Fibroblast of pulmonary artery (primary cell): ENCODE data around the gene GABRB2.
A peak's percentile ranks its signal among the peaks of the same experiment; 100 is the strongest.

Experiments
- DNase-seq: peaks from one replicate; pipeline ENCODE4 v3.0.0-alpha.2; 2010; ENCODE audit warnings: low read depth
- H3K4me3 ChIP-seq: replicated peaks from 2 replicates; pipeline ENCODE4 v1.5.1; 2011; ENCODE audit warnings: low read depth, mild to moderate bottlenecking, control low read depth, low read length, moderate library complexity
- TF ChIP-seq, protein P1 (sequence below): IDR thresholded peaks from 2 replicates; pipeline ENCODE4 v1.5.1; 2011; ENCODE audit warnings: mild to moderate bottlenecking, control low read depth, low read length, inconsistent platforms; ENCODE audit errors: missing control alignments

GABRB2 gene

DNA sequence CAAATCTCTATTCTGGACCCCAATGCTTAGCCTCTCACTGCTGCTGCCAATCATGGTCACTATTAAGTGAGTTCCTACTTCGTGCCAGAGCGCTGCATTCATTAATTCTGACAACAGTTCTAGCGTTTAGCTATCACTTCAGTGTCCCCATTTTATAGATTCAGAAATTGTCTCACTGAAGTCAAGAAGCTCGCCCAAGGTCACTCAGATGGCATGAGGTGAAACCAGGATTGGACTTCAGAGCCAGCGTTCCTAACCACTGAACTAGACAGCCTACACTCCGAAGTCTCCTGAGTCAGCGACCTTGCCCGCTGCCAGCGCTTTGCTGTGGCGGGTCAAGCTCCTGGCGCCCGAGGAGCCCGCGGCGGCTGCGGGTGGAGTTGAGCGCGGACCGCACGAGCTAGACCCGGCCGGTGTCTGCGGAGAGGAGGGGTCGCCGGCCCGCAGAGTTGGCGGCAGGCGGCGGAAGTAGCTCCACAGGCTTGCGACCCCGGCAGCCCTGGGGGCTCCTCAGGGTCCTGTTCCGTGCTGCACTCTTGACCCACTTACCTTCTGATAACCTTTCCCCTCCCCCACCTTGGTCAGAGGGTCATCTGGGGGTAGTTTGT is 2.1 kb upstream of the GABRB2 start:
- DNase-seq, result no peak
- H3K4me3 ChIP-seq, result no peak overlapping the region
- TF ChIP-seq, protein P1, sequence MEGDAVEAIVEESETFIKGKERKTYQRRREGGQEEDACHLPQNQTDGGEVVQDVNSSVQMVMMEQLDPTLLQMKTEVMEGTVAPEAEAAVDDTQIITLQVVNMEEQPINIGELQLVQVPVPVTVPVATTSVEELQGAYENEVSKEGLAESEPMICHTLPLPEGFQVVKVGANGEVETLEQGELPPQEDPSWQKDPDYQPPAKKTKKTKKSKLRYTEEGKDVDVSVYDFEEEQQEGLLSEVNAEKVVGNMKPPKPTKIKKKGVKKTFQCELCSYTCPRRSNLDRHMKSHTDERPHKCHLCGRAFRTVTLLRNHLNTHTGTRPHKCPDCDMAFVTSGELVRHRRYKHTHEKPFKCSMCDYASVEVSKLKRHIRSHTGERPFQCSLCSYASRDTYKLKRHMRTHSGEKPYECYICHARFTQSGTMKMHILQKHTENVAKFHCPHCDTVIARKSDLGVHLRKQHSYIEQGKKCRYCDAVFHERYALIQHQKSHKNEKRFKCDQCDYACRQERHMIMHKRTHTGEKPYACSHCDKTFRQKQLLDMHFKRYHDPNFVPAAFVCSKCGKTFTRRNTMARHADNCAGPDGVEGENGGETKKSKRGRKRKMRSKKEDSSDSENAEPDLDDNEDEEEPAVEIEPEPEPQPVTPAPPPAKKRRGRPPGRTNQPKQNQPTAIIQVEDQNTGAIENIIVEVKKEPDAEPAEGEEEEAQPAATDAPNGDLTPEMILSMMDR, result no peak

DNA sequence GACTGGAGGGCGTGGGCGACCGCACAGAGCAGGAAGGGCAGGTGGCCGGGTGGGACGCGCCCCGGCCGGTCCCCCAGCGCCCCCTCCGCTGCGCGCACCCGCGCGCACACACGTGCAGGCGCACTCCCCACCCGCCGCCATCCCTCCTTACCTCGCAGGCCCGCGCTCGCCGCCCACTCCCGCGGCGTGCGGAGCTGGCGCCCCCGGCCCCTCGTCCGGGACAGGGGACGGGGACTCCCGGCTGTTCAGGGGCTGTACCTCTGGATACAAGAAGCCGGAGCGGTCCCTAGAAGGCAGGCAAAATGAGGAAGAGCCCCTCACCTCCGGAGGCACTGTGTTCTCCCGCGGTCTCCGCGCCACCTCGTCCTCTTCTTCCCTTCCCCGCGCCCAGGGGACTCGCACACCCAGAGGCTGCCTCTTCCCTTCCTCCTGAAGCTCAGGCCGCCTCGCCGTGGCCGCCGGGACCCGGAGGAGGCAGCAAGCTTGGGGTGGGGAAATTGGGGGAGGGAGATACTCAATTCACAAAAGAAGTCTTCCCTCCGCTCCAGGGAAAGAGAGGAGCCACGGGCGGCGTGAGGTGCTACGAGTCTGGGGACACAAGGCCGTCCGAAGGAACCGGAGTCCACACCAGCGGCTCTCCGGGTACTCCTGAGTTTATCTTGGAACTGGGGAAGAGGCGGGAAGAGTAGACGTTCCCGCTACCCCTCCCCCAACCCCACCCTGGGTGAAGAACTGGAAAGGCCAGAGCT is 1.4 kb upstream of the GABRB2 start:
- DNase-seq, result no peak
- TF ChIP-seq, protein P1, result no peak
- H3K4me3 ChIP-seq, result no peak overlapping the region

DNA sequence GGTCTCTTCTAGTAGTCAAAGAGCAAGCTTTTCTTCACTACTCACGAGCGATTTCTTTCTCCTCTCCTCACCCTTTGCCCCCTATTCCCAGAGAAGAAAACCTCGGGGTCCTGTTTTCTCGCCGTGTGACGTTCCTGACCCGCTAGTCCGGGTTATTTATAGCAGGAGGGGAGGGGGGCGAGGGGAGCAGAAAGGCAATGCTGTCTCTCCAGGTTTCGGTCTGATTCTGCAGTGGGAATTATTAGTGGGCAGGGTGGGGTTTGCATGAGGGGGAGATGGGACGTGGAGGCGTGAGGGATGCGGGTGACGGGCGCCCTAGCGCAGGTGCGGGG is 847 bp upstream of the GABRB2 start:
- TF ChIP-seq, protein P1, result no peak
- DNase-seq, result no peak
- no peak overlapping the region for H3K4me3 ChIP-seq

DNA sequence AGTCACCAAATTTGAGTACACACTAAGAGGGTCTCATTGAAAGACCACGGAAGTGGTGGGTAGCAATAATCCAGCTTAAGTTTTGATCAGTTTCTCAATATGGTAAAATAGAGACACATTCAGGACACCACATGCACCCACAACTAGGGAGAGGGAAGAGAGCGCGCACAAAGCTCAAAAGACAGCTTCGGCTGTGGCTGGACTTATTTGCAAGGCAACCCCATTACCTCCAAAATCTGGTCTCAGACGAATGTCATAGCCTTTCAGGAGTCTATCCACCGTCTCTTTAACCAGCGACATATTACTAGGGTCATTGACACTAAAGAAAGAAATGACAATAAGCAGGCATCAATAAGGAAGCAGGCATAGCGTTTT is 443 bp downstream of the GABRB2 start:
- TF ChIP-seq, protein P1, result no peak
- no peak for DNase-seq
- H3K4me3 ChIP-seq, result no peak overlapping the region

DNA sequence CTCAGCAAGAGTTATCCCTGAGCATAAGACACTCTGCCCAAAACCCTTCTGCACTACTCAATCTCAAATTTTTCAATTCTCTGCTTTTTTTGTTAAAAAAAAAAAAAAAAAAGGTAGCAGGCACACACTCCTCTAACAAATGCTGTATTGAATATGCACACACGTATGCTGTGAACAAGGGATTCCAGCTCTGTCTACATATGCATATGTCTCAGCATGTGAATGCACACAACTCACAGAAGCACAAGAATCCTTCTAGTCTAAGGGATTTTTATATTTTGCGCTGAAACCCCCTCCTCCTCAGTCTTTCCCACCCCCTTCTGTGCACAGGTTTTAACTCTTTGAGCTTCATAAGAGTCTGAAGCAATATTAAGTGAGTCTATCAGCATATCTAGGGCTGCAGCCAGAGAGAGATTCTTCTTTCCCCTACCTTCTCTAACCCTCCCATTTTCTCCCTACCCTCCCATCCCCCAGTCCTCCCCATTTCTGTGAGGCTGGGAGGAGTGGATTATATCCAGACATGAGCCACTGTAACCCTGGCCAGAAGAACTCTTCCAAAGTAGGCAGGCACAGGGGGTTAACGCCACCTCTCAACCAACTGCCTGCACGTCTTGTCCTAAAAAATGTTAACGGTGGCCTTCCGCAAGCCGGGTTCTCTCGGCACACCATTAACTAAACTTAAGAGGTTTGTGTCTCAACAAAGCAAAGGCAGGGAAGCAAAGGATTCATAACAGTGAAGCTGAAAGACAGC is 1.0 kb downstream of the GABRB2 start:
- DNase-seq, result no peak
- H3K4me3 ChIP-seq, result no peak overlapping the region
- TF ChIP-seq, protein P1, result no peak

DNA sequence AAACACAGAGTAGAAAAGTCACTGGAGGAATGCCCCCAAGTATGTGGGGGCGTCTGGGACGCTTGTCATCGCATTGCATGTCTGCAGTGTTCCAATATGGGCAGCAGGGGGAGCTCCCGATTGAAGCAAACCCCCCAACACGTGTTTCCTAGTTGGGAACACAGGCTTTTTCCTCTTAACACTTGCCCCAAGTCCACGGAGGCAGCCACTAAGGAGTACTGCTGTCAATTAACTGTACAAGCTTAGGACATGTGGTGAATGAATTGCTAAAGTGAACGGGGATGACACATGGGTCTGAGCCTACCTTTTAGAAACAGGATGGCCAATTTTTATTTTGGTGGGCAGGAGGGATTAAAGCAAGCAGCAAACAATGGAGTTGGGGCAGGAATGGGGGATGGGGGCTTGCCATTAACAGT is 2.2 kb downstream of the GABRB2 start:
- TF ChIP-seq, protein P1, result peak; percentile 85
- DNase-seq, result peak; percentile 55

More for the DNA sequence above, 2.2 kb downstream of the GABRB2 start:
- H3K4me3 ChIP-seq, result no peak overlapping the region
